ENCODE measurements around the gene NT5E. TPM values are rescaled to one million over a fixed set of nuclear protein-coding genes. Genes with fewer than 3 reads are reported as not detected.

Gene NT5E
- polyA plus RNA-seq, 6 donors from 2014 or later: 97.8 to 211 (median 131) TPM

- H3K27me3 Mint-ChIP-seq: peaks cover 0 to 9% (median 0%) of the 10 kb centered on the region in 3 donors
- peaks cover 11 to 16% of the 10 kb centered on the region in 2 donors for H3K36me3 Mint-ChIP-seq
- no peak for DNase-seq
- ATAC-seq (ENCODE audit: low read depth in 2 of 2): no peak
- H3K4me1 Mint-ChIP-seq: no peaks in the 10 kb centered on the region
- no peak overlapping the region for H3K27ac Mint-ChIP-seq
- H3K9me3 Mint-ChIP-seq: peaks cover 5 to 46% (median 16%) of the 10 kb centered on the region in 7 donors
- H3K4me3 Mint-ChIP-seq: no peak overlapping the region
These were observed 21.4 kb upstream of the NT5E start for GRCh38 chr6:85428486-85428885.

DNA sequence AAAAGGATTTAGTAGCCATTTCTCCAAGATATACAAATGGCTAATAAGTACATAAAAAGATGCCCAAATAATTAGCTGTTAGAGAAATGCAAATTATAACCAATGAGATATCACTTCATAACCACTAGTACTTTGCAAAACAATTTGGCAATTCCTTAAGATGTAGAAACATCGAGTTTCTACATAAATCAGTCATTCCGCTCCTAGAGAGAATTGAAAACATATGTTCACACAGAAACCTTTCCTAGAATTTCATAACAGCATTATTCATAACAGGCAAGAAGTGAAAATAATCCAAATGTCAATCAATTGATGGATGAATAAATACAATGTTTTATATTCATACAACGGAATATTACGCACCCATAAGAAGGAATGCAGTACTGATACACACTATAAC lies 20.5 kb upstream of the NT5E start:
- no peak overlapping the region for H3K4me3 Mint-ChIP-seq
- H3K4me1 Mint-ChIP-seq: no peaks in the 10 kb centered on the region
- peaks cover 0 to 9% (median 0%) of the 10 kb centered on the region in 3 donors for H3K27me3 Mint-ChIP-seq
- peaks cover 11 to 16% of the 10 kb centered on the region in 2 donors for H3K36me3 Mint-ChIP-seq
- DNase-seq: no peak
- no peak for ATAC-seq (ENCODE audit: low read depth in 2 of 2)
- H3K9me3 Mint-ChIP-seq: peaks cover 5 to 53% (median 19%) of the 10 kb centered on the region in 7 donors
- no peak overlapping the region for H3K27ac Mint-ChIP-seq

DNA sequence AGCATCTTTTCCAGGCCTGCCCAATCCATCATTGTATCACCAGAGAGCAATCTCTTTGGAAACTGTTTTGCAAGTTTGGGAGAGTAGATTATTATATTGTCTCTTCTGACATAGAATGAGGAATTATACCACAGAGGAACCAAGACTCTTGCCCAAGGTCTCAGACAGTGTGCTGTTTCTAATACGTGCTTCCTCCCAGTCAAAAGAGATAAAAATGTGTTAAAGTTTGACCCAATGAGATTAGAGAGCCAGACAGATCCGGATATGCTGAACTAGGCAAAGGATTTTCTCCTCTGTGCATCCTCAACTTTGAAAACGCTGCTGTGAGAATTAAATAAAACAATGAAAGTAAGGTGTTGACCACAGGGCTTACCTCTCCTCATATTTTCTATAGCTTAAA lies 18.6 kb upstream of the NT5E start:
- DNase-seq (no peak), ATAC-seq (ENCODE audit: low read depth in 2 of 2) (no peak)
- no peak overlapping the region for H3K27ac Mint-ChIP-seq
- peaks cover 0 to 33% (median 6%) of the 10 kb centered on the region in 7 donors for H3K9me3 Mint-ChIP-seq
- H3K4me1 Mint-ChIP-seq: no peaks in the 10 kb centered on the region
- peaks cover 0 to 9% (median 0%) of the 10 kb centered on the region in 3 donors for H3K27me3 Mint-ChIP-seq
- no peaks in the 10 kb centered on the region for H3K36me3 Mint-ChIP-seq
- no peak overlapping the region for H3K4me3 Mint-ChIP-seq

DNA sequence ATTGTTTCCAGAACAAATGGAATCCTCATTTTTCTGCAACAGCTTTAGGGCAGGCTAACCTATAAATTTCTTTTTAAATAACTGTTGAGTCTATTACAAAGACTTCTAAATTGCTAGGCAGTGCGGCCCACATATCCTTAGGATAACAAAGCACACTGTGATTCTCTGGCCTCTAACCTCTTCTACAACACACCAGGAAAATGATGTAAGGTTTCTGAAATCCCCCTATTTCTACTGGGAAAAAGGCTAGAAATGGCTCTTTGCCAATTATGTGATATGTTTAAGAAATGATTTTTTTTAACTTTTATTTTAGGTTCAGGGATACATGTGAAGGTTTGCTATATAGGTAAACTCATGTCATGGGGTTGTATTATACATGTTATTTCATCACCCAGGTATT lies 17.3 kb upstream of the NT5E start:
- DNase-seq (no peak), ATAC-seq (ENCODE audit: low read depth in 2 of 2) (no peak)
- Mint-ChIP-seq H3K4me1 (no peaks in the 10 kb centered on the region), H3K36me3 (no peaks in the 10 kb centered on the region), H3K27me3 (peaks cover 0 to 8% (median 0%) of the 10 kb centered on the region in 3 donors), H3K27ac (no peak overlapping the region), H3K4me3 (no peak overlapping the region), H3K9me3 (peaks cover 0 to 21% (median 0%) of the 10 kb centered on the region in 7 donors)

GRCh38 chr6:85435851-85436250 lies 14.0 kb upstream of the NT5E start:
- DNase-seq: no peak
- H3K9me3 Mint-ChIP-seq: peaks cover 4 to 22% (median 13%) of the 10 kb centered on the region in 7 donors
- H3K4me1 Mint-ChIP-seq: no peaks in the 10 kb centered on the region
- no peak overlapping the region for H3K4me3 Mint-ChIP-seq
- peaks cover 0 to 8% (median 0%) of the 10 kb centered on the region in 3 donors for H3K27me3 Mint-ChIP-seq
- H3K27ac Mint-ChIP-seq: peak overlapping the region in 1 of 6 donors; percentile 8
- no peak for ATAC-seq (ENCODE audit: low read depth in 2 of 2)
- no peaks in the 10 kb centered on the region for H3K36me3 Mint-ChIP-seq

DNA sequence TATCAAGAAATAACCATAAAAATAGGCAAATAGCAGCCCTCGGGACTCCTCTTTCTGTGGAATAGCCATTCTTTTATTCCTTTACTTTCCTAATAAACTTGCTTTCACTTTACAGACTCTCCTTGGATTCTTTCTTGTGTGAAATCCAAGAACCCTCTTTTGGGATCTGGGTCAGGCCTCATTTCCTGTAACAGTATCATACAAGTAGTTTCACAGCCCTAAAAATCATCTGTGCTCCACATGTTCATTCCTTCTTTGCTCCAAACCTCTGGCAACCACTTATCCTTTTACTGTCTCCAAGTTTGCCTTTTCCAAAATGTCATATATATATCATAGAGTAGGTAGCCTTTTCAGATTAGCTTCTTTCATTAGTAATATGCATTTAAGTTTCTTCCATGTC lies 13.5 kb upstream of the NT5E start:
- no peaks in the 10 kb centered on the region for H3K4me1 Mint-ChIP-seq

GRCh38 chr6:85436939-85437495 lies 12.9 kb upstream of the NT5E start:
- H3K36me3 Mint-ChIP-seq: no peaks in the 10 kb centered on the region
- no peaks in the 10 kb centered on the region for H3K4me1 Mint-ChIP-seq
- no peak overlapping the region for H3K4me3 Mint-ChIP-seq
- peaks cover 0 to 8% (median 0%) of the 10 kb centered on the region in 3 donors for H3K27me3 Mint-ChIP-seq
- DNase-seq: no peak
- no peak for ATAC-seq (ENCODE audit: low read depth in 2 of 2)
- no peak overlapping the region for H3K27ac Mint-ChIP-seq
- H3K9me3 Mint-ChIP-seq: peaks cover 4 to 28% (median 13%) of the 10 kb centered on the region in 7 donors

More for the DNA sequence above, 13.5 kb upstream of the NT5E start:
- Mint-ChIP-seq H3K4me3 (no peak overlapping the region), H3K36me3 (no peaks in the 10 kb centered on the region), H3K27me3 (peaks cover 0 to 8% (median 0%) of the 10 kb centered on the region in 3 donors), H3K9me3 (peaks cover 4 to 24% (median 13%) of the 10 kb centered on the region in 7 donors), H3K27ac (no peak overlapping the region)
- DNase-seq: no peak
- no peak for ATAC-seq (ENCODE audit: low read depth in 2 of 2)

GRCh38 chr6:85443349-85444117 lies 6.3 kb upstream of the NT5E start:
- Mint-ChIP-seq H3K4me1 (peaks cover 0 to 11% (median 8%) of the 10 kb centered on the region in 3 donors), H3K9me3 (peaks cover 4 to 24% (median 11%) of the 10 kb centered on the region in 7 donors), H3K4me3 (no peak overlapping the region), H3K36me3 (no peaks in the 10 kb centered on the region), H3K27ac (no peak overlapping the region), H3K27me3 (peaks cover 0 to 24% (median 0%) of the 10 kb centered on the region in 3 donors)
- DNase-seq (no peak), ATAC-seq (ENCODE audit: low read depth in 2 of 2) (no peak)

- peaks cover 27 to 60% (median 60%) of the 10 kb centered on the region in 3 donors for H3K4me1 Mint-ChIP-seq
These were observed 480 bp upstream of the NT5E start for GRCh38 chr6:85449388-85449817.

DNA sequence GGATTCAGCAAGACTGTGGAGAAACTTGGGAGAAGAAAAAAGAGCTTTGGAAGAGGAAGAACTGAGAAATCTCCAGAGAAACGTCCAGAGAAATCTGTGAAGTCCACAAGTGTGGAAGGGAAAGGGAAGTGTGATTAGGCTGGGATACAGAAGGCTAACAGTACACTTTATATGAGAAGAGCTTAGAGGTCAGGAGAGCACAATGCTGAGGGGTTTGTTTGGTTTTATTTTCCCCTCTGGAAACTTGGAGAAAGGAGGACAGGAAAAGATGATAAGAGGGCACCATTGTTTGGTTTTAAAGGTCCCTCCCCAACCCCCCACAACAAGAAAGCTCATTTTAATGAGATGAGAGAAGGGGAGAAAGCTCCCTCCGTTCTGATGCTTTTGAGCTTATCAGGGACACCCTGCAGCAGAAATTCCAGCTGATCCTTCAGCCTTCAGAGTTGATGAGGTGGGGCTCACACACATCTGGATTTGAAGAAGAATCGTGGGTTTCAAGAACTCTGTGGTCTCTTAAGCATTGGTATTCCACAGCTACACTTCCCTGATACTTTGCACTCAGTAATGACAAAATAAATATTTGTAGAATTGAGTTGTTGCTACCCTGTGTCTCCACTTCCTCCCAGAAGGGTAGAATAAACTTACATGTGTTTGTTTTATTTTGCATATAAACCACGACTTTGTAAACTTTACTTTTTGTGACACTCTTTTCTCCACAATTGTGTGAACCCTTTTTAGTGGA lies 1.9 kb downstream of the NT5E start:
- no peak for ATAC-seq (ENCODE audit: low read depth in 2 of 2)
- Mint-ChIP-seq H3K27me3 (peaks cover 0 to 43% (median 7%) of the 10 kb centered on the region in 3 donors), H3K9me3 (no peaks in the 10 kb centered on the region), H3K4me3 (peak overlapping the region; percentile 86 to 100 (median 100)), H3K4me1 (peaks cover 33 to 82% (median 73%) of the 10 kb centered on the region in 3 donors), H3K27ac (peak overlapping the region in 5 of 6 donors; percentile 61 to 98 (median 96)), H3K36me3 (peaks cover 0 to 4% of the 10 kb centered on the region in 2 donors)
- DNase-seq: no peak

More at GRCh38 chr6:85449388-85449817, 480 bp upstream of the NT5E start:
- Mint-ChIP-seq H3K4me3 (peak overlapping the region; percentile 86 to 100 (median 100)), H3K27ac (peak overlapping the region; percentile 83 to 99 (median 96)), H3K36me3 (peaks cover 0 to 4% of the 10 kb centered on the region in 2 donors), H3K27me3 (peaks cover 0 to 51% (median 7%) of the 10 kb centered on the region in 3 donors), H3K9me3 (no peaks in the 10 kb centered on the region)
- ATAC-seq (ENCODE audit: low read depth in 2 of 2) (peak; percentile 77), DNase-seq (peak; percentile 67)

DNA sequence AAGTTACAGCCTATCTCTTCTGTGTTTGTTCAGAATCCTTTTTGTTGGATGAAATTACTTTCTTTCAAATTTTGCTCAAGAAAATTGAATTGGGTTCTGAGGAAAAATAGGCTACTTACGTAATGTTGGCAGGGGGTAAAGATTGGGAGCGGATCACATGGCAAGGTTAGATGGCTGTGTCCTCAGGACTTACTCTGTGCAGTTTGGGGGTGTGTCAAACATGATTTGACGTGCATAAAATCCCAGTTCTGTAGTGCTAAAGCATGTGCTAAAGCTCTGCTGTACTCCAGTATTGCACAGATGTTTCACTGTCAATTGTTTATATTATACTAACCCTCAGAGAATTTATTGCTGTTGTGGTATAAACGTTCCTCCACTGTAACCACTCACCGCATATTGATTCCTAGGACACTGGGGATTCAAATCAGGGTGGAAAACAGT lies 2.6 kb downstream of the NT5E start:
- Mint-ChIP-seq H3K4me3 (peak overlapping the region; percentile 75 to 100 (median 98)), H3K27me3 (peaks cover 0 to 43% (median 7%) of the 10 kb centered on the region in 3 donors), H3K27ac (peak overlapping the region in 3 of 6 donors; percentile 52 to 98 (median 91)), H3K4me1 (peaks cover 40 to 89% (median 80%) of the 10 kb centered on the region in 3 donors), H3K36me3 (peaks cover 0 to 4% of the 10 kb centered on the region in 2 donors), H3K9me3 (no peaks in the 10 kb centered on the region)
- DNase-seq: no peak
- ATAC-seq (ENCODE audit: low read depth in 2 of 2): no peak

GRCh38 chr6:85453052-85453451 lies 3.2 kb downstream of the NT5E start:
- ATAC-seq (ENCODE audit: low read depth in 2 of 2): no peak
- H3K27ac Mint-ChIP-seq: peak overlapping the region in 4 of 6 donors; percentile 68 to 91 (median 90)
- peaks cover 0 to 40% (median 7%) of the 10 kb centered on the region in 3 donors for H3K27me3 Mint-ChIP-seq
- peaks cover 0 to 4% of the 10 kb centered on the region in 2 donors for H3K36me3 Mint-ChIP-seq
- peak overlapping the region; percentile 58 to 100 (median 92) for H3K4me3 Mint-ChIP-seq
- no peaks in the 10 kb centered on the region for H3K9me3 Mint-ChIP-seq
- no peak for DNase-seq
- H3K4me1 Mint-ChIP-seq: peaks cover 41 to 91% (median 80%) of the 10 kb centered on the region in 3 donors

DNA sequence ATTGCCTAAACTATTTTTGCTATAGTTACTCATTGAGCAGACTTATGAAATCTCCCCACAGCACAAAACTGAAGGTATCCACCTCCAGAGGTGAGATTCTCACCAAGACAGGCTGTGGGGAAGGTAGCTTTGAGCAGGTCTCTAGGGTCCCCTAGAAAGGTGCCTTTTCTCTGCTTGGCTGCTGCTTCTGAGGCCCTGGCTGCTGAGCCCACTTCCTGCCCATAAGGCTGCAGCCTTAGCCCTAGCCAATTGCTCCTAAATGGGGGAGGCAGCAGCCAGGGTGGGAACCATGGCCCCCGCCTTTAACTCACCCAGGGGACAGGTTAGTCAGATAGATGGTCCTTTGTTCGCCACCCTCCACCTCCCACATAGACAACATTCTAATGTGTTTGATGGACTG lies 3.6 kb downstream of the NT5E start:
- Mint-ChIP-seq H3K4me3 (peak overlapping the region; percentile 58 to 100 (median 92)), H3K4me1 (peaks cover 44 to 91% (median 80%) of the 10 kb centered on the region in 3 donors), H3K36me3 (peaks cover 0 to 4% of the 10 kb centered on the region in 2 donors), H3K27ac (peak overlapping the region in 4 of 6 donors; percentile 20 to 91 (median 90)), H3K27me3 (peaks cover 0 to 36% (median 7%) of the 10 kb centered on the region in 3 donors), H3K9me3 (no peaks in the 10 kb centered on the region)
- ATAC-seq (ENCODE audit: low read depth in 2 of 2) (peak in 1 of 2 donors; percentile 13), DNase-seq (peak; percentile 33)

Measured in naive B cell (primary cell).